Stimulated activated CD8-positive, alpha-beta memory T cell treated with anti-CD3 and anti-CD28 coated beads, Interleukin-7, amount 100 ng/mL, for 1 hour (primary cell): ENCODE measurements around the gene RILPL1.
"Not testable (repeated sequence)": the region's sequence is repeated elsewhere in the genome, so short reads cannot be mapped to it uniquely, and the experiment has no call there.

Experiments used
- DNase-seq, 2 donors: peaks; one replicate each; pipeline ENCODE4 v3.0.0-alpha.2; 2020; ENCODE audit warnings: low read depth in 2 of 2

RILPL1 gene

DNA sequence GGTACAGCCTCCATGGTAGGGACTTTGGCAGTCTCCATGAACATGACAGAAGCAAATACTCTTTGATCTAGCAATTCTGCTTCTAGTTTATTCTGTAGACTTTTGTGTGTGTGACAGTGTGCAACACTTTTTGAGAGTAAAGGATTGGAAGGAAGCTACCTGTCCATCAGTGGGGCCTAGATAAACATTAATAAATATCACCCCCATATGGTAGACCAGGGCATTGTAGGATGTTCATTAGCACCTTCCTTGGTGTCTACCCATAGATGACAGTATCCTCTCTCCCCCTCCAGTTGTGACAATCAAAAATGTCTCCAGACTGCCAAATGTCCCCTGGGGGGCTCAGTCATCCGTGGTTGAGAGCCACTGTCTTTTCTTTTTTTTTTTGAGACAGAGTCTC lies 64.7 kb downstream of the RILPL1 start:
- no peak for DNase-seq

DNA sequence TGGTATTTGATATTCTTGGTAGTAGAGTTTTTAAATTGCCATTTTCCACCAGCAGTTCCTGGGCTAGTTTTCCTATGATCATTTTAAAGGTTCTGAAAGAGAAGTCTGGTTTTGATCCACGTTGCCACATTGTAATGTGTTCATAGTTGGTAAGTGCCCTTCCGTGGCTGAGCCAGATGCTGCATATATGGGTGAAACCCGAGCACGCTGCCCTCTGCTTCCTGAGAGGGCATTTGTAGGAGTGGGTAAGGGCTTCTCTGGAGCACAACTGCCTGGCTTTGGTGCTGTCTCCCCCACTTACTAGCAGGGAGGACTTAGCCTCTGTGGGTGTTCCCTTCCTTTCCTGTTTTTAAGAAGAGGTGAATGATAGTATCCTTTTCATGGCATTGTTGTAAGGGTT lies 68.4 kb downstream of the RILPL1 start:
- no peak for DNase-seq

DNA sequence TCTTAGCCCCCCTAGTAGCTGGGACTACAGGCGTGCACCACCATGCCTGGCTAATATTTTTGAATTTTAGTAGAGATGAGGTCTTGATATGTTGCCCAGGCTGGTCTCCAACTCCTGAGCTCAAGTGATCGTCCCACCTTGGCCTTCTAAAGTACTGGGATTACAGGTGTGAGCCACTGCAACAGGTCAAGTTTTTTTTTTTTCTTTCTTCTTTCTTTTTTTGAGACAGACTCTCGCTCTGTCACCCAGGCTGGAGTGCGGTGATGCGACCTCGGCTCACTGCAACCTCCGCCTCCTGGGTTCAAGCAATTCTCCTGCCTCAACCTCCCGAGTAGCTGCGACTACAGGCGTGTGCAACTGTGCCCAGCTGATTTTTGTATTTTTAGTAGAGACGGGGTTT lies 70.3 kb downstream of the RILPL1 start:
- DNase-seq: not testable (repeated sequence)

DNA sequence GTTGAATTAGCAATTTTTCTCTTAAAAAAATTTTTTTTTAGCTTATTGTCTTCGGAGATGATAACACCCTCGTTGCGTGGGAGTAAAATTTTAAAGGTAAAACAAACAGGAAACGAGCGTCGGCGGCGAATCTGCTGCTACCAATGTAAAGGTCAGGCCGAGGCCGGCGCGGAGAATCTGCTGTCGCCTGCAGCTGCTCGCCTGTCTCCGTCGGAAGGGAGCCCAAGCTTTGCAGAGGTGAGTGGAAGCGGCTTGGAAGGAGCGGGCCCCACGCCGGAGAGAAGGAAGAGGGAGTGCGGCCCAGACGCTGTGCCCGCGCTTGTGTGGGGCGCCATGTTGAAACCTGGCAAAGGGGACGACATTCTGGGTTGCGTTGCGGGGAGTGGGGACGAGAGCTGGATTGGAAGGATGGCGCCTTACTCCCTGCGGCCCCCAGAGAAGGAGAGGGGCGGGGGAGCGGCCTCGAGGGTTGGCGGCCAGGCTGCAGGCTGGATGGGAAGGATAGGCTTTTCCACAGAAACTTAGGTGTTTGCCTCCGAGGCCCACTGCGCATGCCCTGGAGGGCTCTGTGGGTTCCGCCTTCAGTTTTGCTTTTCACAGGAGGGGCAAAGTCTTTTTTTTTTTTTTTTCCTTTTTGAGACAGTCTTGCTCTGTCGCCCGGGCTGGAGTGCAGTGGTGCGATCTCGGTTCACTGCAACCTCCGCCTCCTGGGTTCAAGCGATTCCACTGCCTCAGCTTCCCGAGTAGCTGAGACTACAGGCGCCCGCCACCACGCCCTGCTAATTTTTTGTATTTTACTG lies 75.3 kb downstream of the RILPL1 start, which contains the start of gene SNRNP35:
TSS of gene SNRNP35 (plus strand) at position 160 of the 800 bp plus-strand sequence. CDS start 7,402 bp downstream, outside the sequence.
- peak; percentile 66 to 71 for DNase-seq

DNA sequence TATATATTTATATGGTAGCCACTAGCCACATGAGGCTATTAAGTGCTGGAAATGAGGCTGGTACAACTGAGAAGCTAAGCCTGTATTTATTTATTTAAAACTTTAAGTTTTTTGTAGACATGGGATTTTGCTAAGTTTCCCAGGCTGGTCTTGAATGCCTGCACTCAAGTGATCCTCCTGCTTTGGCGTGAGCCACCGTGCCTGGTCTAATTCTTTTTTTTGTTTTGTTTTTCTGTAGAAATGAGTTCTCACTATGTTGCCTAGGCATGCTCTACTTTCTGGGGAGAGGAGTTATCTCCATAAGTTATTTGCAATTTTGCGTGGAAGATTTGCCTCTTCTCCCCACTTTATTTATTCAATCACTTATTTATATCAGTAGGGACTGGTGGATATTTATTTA lies 80.4 kb downstream of the RILPL1 start:
- DNase-seq: no peak

DNA sequence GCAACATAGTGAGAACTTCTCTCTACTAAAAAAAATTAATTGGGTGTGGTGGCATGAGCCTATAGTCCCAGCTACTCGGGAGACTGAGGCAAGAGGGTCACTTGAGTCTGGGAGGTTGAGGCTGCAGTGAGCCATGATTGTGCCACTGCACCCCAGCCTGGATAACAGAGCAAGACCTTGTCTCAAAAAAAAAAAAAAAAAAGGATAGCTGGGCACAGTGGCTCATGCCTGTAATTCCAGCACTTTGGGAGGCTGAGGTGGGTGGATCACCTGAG lies 81.3 kb downstream of the RILPL1 start:
- DNase-seq: not testable (repeated sequence)

DNA sequence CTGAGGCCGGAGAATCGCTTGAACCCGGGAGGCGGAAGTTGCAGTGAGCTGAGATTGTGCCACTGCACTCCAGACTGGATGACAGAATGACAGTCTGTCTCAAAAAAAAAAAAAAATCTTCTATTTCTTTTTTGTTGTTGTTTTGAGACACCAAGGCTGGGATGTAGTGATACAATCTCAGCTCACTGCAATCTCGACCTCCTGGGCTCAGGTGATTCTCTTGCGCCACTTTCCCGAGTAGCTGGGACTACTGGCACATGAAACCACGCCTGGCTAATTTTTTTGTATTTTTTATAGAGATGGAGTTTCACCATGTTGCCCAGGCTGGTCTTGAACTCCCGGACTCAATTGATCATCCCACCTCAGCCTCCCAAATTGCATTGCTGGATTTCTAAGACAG lies 82.9 kb downstream of the RILPL1 start:
- no peak for DNase-seq

DNA sequence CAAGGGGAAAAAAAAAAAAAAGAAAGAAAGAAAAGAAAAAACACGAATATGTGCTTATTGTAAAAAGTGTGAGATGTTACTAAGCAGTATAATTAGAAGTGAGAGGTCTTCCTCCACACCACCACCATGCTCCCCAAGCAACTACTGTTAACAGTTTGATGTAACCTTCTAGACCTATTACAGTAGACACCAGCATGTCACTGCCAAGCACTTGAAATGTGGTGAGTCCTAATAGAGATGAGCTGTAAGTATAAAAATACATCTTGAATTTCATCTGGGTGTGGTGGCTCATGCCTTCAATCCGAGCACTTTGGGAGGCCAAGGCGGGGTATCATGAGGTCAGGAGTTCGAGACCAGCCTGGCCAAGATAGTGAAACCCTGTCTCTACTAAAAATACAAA lies 83.7 kb downstream of the RILPL1 start:
- DNase-seq: no peak

DNA sequence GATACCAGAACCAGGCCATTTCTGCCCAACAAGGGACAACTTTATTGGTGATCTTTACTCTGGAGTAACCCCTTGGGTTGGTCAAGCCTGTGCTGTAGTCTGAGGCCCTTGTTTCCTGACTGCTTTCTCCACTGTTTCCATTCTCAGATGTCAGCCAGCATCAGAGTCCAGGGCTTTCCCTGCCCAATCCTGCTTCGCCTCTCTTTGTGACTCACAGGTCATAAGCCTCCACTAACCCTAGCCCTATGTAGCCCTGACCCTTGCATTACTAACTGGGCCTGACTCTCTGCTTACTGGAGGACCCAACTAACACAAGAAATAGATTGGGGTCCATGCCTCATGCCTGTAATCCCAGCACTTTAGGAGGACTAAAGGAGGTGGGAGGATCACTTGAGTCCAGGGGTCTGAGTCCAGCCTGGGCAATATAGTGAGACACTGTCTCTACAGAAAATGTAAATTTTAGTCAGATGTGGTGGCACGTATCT lies 84.2 kb downstream of the RILPL1 start:
- DNase-seq: no peak

DNA sequence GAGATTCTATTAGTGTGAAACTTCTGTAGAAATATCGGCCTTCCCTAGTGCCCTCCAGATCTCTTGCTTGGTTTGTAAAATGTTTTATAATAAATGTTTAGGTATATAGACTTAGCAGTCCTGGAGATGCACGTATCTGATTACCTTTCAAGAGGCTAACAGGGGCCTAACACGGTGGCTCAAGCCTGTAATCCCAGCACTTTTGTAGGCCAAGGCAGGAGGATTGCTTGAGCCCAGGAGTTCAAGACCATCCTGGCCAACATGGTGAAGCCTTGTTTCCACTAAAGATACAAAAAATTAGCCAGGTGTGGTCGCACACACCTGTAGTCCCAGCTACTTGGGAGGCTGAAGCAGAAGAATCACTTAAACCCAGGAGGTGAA lies 87.2 kb downstream of the RILPL1 start:
- no peak for DNase-seq

DNA sequence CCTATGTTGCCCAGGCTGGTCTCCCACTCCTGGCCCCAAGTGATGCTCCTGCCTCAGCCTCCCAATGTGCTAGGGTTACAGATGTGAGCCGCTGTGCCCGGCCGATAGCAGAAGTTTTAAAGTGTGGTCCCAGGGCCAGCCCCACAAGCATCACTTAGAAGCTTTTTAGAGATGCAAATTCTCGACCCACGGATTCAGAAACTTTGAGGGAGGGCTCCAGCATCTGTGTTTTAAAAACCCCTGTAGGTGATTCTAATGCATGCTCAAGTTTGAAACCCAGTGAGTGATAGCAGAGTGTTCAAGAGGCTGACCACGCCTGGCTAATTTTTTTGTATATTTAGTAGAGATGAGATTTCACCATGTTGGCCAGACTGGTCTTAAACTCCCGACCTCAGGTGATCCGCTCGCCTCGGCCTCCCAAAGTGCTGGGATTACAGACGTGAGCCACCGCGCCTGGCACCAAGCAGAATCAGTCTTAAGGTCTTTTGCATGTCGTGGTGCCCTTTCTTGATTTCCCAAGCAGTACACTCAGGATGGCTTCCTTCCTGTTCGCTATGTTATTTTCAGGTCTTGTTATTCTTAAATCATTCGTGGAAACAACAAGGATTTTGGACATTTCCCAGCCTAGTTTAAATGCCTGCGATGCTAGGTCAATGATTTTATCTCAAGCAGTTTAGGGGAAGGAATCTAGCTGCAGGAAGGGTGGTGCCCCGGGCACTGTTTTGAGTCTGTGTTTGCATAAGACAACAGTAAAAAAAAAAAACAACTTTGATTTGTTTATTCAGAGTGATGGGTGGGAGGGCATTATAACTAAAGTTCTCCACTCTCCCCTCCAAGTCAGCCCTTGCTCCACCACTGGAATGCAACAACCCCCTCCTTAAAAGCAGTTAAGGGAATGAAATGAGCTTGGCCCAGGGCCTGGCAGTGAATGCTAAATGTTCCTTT lies 87.9 kb downstream of the RILPL1 start:
- DNase-seq: no peak

DNA sequence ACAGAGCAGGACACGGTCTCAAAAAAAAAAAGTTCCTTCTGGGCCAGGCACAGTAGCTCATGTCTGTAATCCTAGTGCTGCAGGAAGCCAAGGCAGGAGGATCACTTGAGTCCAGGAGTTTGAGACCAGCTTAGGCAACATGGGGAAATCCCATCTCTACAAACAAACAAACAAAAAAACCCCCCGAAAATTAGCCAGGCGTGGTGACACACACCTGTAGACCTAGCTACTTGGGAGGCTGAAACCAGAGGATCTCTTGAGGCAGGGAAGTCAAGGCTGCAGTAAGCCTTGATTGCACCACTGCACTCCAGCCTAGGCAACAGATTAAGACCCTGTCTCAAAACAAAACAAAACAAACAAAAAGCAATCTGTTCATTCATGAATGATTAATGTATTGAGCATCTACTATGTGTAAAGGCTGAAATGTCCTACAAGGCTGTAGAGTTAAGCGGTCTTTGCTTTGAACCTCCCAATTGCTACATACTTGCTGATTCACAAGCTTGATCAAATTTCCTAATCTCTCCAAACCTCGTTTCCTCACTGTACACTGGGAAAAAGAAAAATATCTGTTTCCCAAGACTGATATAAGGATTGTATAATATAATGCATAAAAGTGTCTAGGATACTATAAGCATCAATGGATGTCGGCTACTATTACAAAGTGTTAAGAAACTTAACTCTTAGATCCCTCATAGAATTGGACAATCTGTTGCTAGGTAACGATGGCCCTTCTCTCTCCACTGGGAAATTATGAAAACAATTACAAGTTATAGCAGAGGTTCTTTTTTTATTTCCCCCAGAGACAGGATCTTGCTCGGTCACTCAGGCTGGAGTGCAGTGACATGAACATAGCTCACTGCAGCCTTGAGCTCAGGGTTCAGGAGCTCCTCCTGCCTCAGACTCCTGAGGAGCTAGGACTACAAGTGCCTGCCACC lies 89.2 kb downstream of the RILPL1 start:
- no peak for DNase-seq

DNA sequence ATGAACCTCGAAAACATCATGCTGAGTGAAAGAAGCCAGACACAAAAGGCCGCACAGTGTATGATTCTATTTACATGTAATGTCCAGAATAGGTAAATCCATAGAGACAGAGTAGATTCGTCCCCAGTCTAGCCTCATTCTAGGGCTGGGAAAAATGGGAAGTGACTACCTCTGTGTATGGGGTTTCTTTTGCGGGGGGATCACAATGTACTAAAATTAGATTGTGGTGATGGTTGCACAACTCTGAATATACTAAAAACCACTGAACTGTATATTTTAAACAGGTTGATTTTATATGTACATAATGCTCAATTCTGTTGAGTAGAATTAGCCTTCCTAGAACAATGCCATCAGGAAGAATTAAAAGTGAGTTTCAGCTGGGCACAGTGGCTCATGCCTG lies 90.7 kb downstream of the RILPL1 start:
- no peak for DNase-seq

DNA sequence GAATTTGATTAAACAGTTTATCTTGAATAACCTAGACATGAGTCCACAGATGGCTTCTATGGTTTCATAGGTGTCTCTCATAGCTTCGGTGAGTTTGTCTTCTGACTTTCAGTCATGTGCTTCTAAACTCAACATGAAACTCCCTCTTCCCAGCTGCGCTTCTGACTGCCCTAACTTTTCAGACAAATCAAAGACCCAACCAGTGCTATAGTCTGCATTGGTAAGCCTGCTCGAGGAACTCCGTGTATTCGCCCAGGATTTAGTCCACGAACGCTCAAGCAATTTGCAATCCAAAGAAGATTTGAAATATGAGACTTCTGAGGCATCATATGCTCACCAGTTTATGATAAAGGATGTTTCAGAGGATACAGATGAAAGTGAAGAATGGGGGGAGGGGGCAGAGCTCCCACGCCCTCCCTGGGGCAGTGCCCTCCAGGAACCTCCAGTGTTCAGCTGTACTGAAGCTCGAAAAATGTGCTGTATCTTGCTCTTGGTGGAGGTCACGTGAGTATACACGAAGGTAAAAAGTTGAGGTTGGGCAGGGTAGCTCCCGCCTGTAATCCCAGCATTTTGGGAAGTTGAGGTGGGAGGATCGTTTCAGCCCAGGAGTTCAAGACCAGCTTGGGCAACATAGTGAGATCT lies 91.9 kb downstream of the RILPL1 start:
- no peak for DNase-seq

DNA sequence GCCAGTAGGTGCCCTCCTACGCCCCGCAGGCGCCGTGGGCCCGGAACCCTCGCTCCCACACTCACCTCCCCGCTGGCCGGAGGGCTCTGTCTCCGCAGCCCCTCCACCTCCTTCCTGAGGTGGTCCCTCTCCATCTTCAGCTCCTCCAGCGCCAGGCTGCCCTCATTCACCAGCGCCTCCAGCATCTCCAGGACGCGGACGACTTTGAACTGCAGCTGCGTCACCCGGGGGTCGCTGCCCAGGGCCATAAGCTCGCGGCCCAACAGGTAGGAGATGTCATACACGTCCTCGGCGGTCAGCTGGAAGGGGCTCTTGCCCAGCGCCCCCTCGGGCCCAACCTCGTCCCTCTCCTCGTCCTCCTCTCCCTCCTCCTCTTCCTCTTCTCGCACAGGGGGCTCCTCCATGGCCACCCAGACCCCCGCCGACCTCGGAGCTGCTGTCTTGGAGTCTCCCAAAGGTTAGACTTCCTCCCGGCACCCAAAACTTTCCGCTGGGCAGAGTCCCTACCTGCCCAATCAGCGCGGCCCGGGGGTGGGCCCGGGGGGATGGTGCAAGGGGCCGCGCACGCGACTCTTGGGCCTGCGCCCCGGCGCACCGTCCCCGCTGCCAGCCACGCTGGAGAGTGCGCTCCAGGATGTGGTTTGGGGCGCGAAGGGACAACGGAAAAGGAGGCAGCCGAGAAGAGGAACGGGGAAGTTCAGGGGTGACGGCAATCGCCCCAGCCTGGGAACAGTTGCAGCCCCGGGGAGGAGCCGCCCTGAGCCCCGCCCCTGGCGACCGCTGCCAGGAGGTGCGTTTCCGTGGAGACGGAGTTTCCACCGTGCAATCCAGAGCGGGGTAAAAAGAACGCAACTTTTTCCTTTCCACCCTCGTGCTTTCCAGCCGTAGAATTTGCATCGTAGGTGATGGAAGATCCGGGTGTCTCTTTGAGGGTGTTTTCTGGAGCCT lies 97.2 kb downstream of the RILPL1 start, which contains the start of gene RILPL2:
TSS of gene RILPL2 (minus strand) at position 668 of the 948 bp plus-strand sequence. CDS start at position 404, 264 bp downstream.
- peak; percentile 81 to 87 for DNase-seq

DNA sequence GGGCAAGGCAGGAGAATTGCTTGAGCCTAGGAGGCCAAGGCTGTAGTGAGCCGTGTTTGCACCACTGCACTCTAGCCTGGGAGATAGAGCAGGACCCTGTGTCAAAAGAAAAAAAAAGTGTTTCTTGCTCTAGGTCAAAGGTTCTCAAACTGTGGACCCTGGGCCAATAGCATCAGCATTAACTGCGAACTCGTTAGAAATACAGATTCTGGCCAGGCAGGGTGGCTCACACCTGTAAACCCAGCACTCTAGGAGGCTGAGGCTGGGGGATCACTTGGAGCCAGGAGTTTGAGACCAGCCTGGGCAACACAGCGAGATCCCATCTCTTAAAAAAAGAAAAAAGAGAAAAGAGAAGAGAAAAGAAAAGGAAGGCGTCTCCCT lies 97.9 kb downstream of the RILPL1 start:
- DNase-seq: no peak

DNA sequence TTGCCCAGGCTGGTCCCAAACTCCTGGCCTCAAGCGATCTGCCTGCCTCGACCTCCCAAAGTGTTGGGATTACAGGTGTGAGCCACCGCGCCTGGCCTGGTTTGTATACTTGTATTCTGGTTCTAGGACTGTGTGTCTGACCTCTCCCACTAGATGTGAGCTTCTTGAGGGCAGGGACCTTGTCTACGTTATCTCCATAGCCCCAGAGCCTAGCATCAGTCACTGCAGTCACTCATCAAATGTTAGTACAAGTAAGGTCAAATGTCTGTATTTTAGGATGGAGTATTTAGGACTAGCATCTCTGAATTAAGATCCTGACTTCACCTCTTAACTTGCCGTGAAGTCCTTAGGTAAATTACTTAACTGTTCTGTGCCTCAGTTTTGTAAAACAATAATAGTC lies 99.9 kb downstream of the RILPL1 start:
- no peak for DNase-seq

DNA sequence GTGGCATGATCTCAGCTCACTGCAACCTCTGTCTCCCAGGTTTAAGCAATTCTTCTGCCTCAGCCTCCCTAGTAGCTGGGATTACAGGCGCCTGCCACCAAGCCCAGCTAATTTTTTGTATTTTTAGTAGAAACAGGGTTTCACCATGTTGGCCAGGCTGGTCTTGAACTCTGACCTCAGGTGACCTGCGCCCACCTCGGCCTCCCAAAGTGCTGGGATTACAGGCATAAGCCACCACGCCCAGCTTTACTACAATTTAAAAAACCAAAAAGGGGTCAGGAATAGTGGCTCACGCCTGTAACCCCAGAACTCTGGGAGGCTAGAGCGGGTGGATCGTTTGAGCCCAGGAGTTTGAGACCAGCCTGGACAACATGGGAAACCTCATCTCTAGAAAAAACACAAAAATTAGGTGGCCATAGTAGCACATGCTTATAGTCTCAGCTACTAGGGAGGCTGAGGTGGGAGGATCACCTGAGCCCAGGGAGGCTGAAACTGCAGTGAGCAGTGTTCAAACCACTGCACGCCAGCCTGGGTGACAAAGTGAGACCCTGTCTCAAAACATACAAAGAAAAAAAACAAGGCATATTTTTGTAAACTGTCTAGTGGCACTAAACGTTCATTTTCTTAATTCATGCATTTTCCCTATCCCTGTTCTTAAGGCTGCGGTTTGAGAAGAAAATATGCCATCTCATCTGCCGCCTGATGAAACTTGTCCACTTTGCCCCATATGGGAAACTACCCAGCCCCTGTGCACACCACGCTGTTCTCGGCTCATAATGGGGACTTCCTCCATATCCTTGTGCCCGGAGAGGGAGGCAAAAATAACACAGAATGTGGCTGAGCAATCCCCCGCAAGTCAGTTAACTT lies 101.3 kb downstream of the RILPL1 start:
- DNase-seq: not testable (repeated sequence)

DNA sequence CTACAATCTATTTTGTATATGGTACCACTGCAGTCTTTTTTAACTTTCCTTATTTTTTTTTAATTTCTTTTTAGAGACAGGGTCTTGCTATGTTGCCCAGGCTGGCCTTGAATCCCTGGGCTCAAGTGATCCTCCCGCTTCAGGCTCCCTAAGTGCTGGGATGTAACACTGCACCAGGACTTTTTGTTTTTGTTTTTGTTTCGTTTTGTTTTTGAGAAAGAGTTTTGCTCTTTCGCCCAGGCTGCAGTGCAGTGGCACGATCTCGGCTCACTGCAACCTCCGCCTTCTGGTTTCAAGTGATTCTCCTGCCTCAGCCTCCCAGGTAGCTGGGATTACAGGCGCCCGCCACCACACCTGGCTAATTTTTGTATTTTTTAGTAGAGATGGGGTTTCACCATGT lies 104.4 kb downstream of the RILPL1 start:
- not testable (repeated sequence) for DNase-seq
